Activated naive CD8-positive, alpha-beta T cell treated with anti-CD3 and anti-CD28 coated beads for 36 hours (primary cell): Measurements from ENCODE around the gene WDR70. TPM values are rescaled to one million over a fixed set of nuclear protein-coding genes. Genes with fewer than 3 reads are reported as not detected.
"Not testable (repeated sequence)": the region's sequence is repeated elsewhere in the genome, so short reads cannot be mapped to it uniquely, and the experiment has no call there.

Experiments
- DNase-seq: peaks from one replicate; pipeline ENCODE4 v3.0.0; 2021
- H3K27ac Mint-ChIP-seq: one replicate; pipeline ENCODE4 v1.8.0; 2022; ENCODE audit warnings: mild to moderate bottlenecking, moderate library complexity, mixed read lengths
- H3K27me3 Mint-ChIP-seq: one replicate; pipeline ENCODE4 v1.8.0; 2022; ENCODE audit warnings: mild to moderate bottlenecking, mixed read lengths
- H3K36me3 Mint-ChIP-seq: one replicate; pipeline ENCODE4 v1.8.0; 2021; ENCODE audit warnings: mild to moderate bottlenecking, mixed read lengths
- H3K4me1 Mint-ChIP-seq: one replicate; pipeline ENCODE4 v1.8.0; 2021; ENCODE audit warnings: mixed read lengths
- H3K4me3 Mint-ChIP-seq: one replicate; pipeline ENCODE4 v1.8.0; 2022; ENCODE audit warnings: mild to moderate bottlenecking, moderate library complexity, mixed read lengths
- H3K9me3 Mint-ChIP-seq: one replicate; pipeline ENCODE4 v1.8.0; 2022; ENCODE audit warnings: mixed read lengths
- total RNA-seq, 2 experiments: library from RNA; stranded (reverse); gene quantifications; one replicate each; pipeline ENCODE4 v1.2.3, GENCODE V29; 2021

Gene WDR70
- total RNA-seq, 2 experiments from 2014 or later, result 36.2 to 36.8 TPM

- no peak overlapping the region for H3K4me3 Mint-ChIP-seq
Observed at GRCh38 chr5:37565062-37565670, 186.0 kb downstream of the WDR70 start.

GRCh38 chr5:37567566-37567965 is 188.4 kb downstream of the WDR70 start:
- Mint-ChIP-seq H3K27ac (no peak overlapping the region), H3K27me3 (no peaks in the 10 kb centered on the region), H3K9me3 (no peaks in the 10 kb centered on the region), H3K4me1 (peaks cover 2% of the 10 kb centered on the region), H3K4me3 (no peak overlapping the region), H3K36me3 (peaks cover 5% of the 10 kb centered on the region)
- no peak for DNase-seq

More at GRCh38 chr5:37565062-37565670, 186.0 kb downstream of the WDR70 start:
- Mint-ChIP-seq H3K9me3 (no peaks in the 10 kb centered on the region), H3K36me3 (peaks cover 2% of the 10 kb centered on the region), H3K4me1 (peaks cover 2% of the 10 kb centered on the region), H3K27me3 (no peaks in the 10 kb centered on the region), H3K27ac (no peak overlapping the region)
- DNase-seq, result no peak

- Mint-ChIP-seq H3K36me3 (peaks cover 11% of the 10 kb centered on the region), H3K27me3 (no peaks in the 10 kb centered on the region), H3K9me3 (no peaks in the 10 kb centered on the region), H3K27ac (no peak overlapping the region), H3K4me1 (peaks cover 2% of the 10 kb centered on the region), H3K4me3 (no peak overlapping the region)
- no peak for DNase-seq
Observed at GRCh38 chr5:37568018-37568753, 189.1 kb downstream of the WDR70 start.

GRCh38 chr5:37568893-37569292 is 189.8 kb downstream of the WDR70 start:
- Mint-ChIP-seq H3K27me3 (no peaks in the 10 kb centered on the region), H3K4me1 (peaks cover 4% of the 10 kb centered on the region), H3K4me3 (no peak overlapping the region), H3K9me3 (no peaks in the 10 kb centered on the region), H3K27ac (no peak overlapping the region), H3K36me3 (peaks cover 17% of the 10 kb centered on the region)
- DNase-seq, result no peak

GRCh38 chr5:37569466-37569865 is 190.3 kb downstream of the WDR70 start:
- Mint-ChIP-seq H3K4me3 (no peak overlapping the region), H3K4me1 (peaks cover 4% of the 10 kb centered on the region)

GRCh38 chr5:37570597-37570996 is 191.5 kb downstream of the WDR70 start:
- H3K4me3 Mint-ChIP-seq, result no peak overlapping the region
- H3K27me3 Mint-ChIP-seq, result no peaks in the 10 kb centered on the region
- H3K9me3 Mint-ChIP-seq, result no peaks in the 10 kb centered on the region
- DNase-seq, result no peak
- no peak overlapping the region for H3K27ac Mint-ChIP-seq
- H3K4me1 Mint-ChIP-seq, result peaks cover 8% of the 10 kb centered on the region
- H3K36me3 Mint-ChIP-seq, result peaks cover 23% of the 10 kb centered on the region

More at GRCh38 chr5:37569466-37569865, 190.3 kb downstream of the WDR70 start:
- peaks cover 19% of the 10 kb centered on the region for H3K36me3 Mint-ChIP-seq
- H3K9me3 Mint-ChIP-seq, result no peaks in the 10 kb centered on the region
- DNase-seq, result no peak
- no peak overlapping the region for H3K27ac Mint-ChIP-seq
- no peaks in the 10 kb centered on the region for H3K27me3 Mint-ChIP-seq

GRCh38 chr5:37571985-37572384 is 192.9 kb downstream of the WDR70 start:
- peaks cover 11% of the 10 kb centered on the region for H3K4me1 Mint-ChIP-seq
- no peaks in the 10 kb centered on the region for H3K9me3 Mint-ChIP-seq
- peaks cover 23% of the 10 kb centered on the region for H3K36me3 Mint-ChIP-seq
- no peaks in the 10 kb centered on the region for H3K27me3 Mint-ChIP-seq
- H3K4me3 Mint-ChIP-seq, result no peak overlapping the region
- H3K27ac Mint-ChIP-seq, result no peak overlapping the region
- DNase-seq, result no peak

GRCh38 chr5:37575541-37576489 is 196.7 kb downstream of the WDR70 start:
- H3K27me3 Mint-ChIP-seq, result no peaks in the 10 kb centered on the region
- peaks cover 9% of the 10 kb centered on the region for H3K4me1 Mint-ChIP-seq
- DNase-seq, result no peak
- H3K27ac Mint-ChIP-seq, result no peak overlapping the region
- H3K4me3 Mint-ChIP-seq, result no peak overlapping the region
- H3K9me3 Mint-ChIP-seq, result no peaks in the 10 kb centered on the region
- peaks cover 26% of the 10 kb centered on the region for H3K36me3 Mint-ChIP-seq

GRCh38 chr5:37576552-37576951 is 197.4 kb downstream of the WDR70 start:
- Mint-ChIP-seq H3K27ac (no peak overlapping the region), H3K27me3 (no peaks in the 10 kb centered on the region), H3K9me3 (no peaks in the 10 kb centered on the region), H3K4me3 (no peak overlapping the region), H3K36me3 (peaks cover 26% of the 10 kb centered on the region), H3K4me1 (peaks cover 9% of the 10 kb centered on the region)
- no peak for DNase-seq

- Mint-ChIP-seq H3K36me3 (peaks cover 18% of the 10 kb centered on the region), H3K4me1 (peaks cover 9% of the 10 kb centered on the region)
- DNase-seq, result no peak
Observed at GRCh38 chr5:37578176-37578575, 199.1 kb downstream of the WDR70 start.

GRCh38 chr5:37580106-37580505 is 201.0 kb downstream of the WDR70 start:
- no peak for DNase-seq
- Mint-ChIP-seq H3K36me3 (peaks cover 6% of the 10 kb centered on the region), H3K4me1 (peaks cover 4% of the 10 kb centered on the region), H3K27me3 (no peaks in the 10 kb centered on the region), H3K9me3 (no peaks in the 10 kb centered on the region), H3K4me3 (no peak overlapping the region), H3K27ac (no peak overlapping the region)

More at GRCh38 chr5:37578176-37578575, 199.1 kb downstream of the WDR70 start:
- Mint-ChIP-seq H3K27me3 (no peaks in the 10 kb centered on the region), H3K27ac (no peak overlapping the region), H3K9me3 (no peaks in the 10 kb centered on the region), H3K4me3 (no peak overlapping the region)

- H3K4me3 Mint-ChIP-seq, result no peak overlapping the region
- no peaks in the 10 kb centered on the region for H3K9me3 Mint-ChIP-seq
- no peaks in the 10 kb centered on the region for H3K4me1 Mint-ChIP-seq
- no peaks in the 10 kb centered on the region for H3K27me3 Mint-ChIP-seq
- H3K36me3 Mint-ChIP-seq, result peaks cover 6% of the 10 kb centered on the region
- DNase-seq, result no peak
- H3K27ac Mint-ChIP-seq, result no peak overlapping the region
Observed at GRCh38 chr5:37582202-37582601, 203.1 kb downstream of the WDR70 start.

GRCh38 chr5:37593292-37593691 is 214.2 kb downstream of the WDR70 start:
- H3K36me3 Mint-ChIP-seq, result peaks cover 34% of the 10 kb centered on the region
- H3K4me3 Mint-ChIP-seq, H3K4me1 Mint-ChIP-seq: not testable (repeated sequence)

GRCh38 chr5:37594864-37595263 is 215.7 kb downstream of the WDR70 start:
- DNase-seq, H3K4me3 Mint-ChIP-seq, H3K4me1 Mint-ChIP-seq, H3K27me3 Mint-ChIP-seq, H3K27ac Mint-ChIP-seq: not testable (repeated sequence)
- H3K9me3 Mint-ChIP-seq, result peaks cover 20% of the 10 kb centered on the region
- peaks cover 46% of the 10 kb centered on the region for H3K36me3 Mint-ChIP-seq

More at GRCh38 chr5:37593292-37593691, 214.2 kb downstream of the WDR70 start:
- H3K9me3 Mint-ChIP-seq, result peaks cover 15% of the 10 kb centered on the region
- H3K27ac Mint-ChIP-seq, DNase-seq, H3K27me3 Mint-ChIP-seq: not testable (repeated sequence)

- Mint-ChIP-seq H3K4me1 (no peaks in the 10 kb centered on the region), H3K36me3 (peaks cover 39% of the 10 kb centered on the region), H3K27ac (no peak overlapping the region), H3K27me3 (no peaks in the 10 kb centered on the region), H3K9me3 (peaks cover 22% of the 10 kb centered on the region), H3K4me3 (no peak overlapping the region)
- DNase-seq, result no peak
Observed at GRCh38 chr5:37598733-37599132, 219.6 kb downstream of the WDR70 start.
